SK-N-MC (cell line): ENCODE measurements around the gene R3HDM2.

Experiments
- DNase-seq: peaks from one replicate; pipeline ENCODE4 v3.0.0-alpha.2; 2011; ENCODE audit warnings: low read depth, low spot score
- H3K27ac ChIP-seq: fragments of 200-600 bp; sonication (generic); 2 replicates; pipeline ENCODE4 v1.5.1; 2016; ENCODE audit warnings: mixed run types
- H3K36me3 ChIP-seq: fragments of 200-600 bp; sonication (generic); 2 replicates; pipeline ENCODE4 v1.6.1; 2017; ENCODE audit warnings: antibody characterized with exemption, low read length, mixed read lengths; ENCODE audit not compliant: insufficient read depth
- H3K4me3 ChIP-seq: fragments of 200-600 bp; sonication (generic); 2 replicates; pipeline ENCODE4 v1.5.1; 2016
- H3K9ac ChIP-seq: fragments of 200-600 bp; sonication (generic); 2 replicates; pipeline ENCODE4 v1.8.0; 2017; ENCODE audit warnings: mixed run types, mixed read lengths; ENCODE audit not compliant: insufficient read length
- H3K9me3 ChIP-seq: fragments of 200-600 bp; sonication (generic); 2 replicates; pipeline ENCODE4 v1.6.1; 2017; ENCODE audit warnings: low read depth, mild to moderate bottlenecking, antibody characterized with exemption, low read length, moderate library complexity, mixed read lengths
- EZH2 ChIP-seq: fragments of 200-600 bp; sonication (generic); IDR thresholded peaks from one replicate; pipeline ENCODE4 v1.6.1; 2017; ENCODE audit warnings: antibody characterized with exemption
- FOXP2 ChIP-seq: optimal IDR thresholded peaks from 2 replicates; pipeline ENCODE3; 2011; ENCODE audit warnings: mild to moderate bottlenecking, moderate library complexity; ENCODE audit not compliant: insufficient read depth; ENCODE audit errors: extremely low read length, control extremely low read depth
- POLR2AphosphoS5 ChIP-seq: IDR thresholded peaks from 2 replicates; pipeline ENCODE4 v1.6.1; 2012; ENCODE audit warnings: mild to moderate bottlenecking, low read depth, low read length, borderline replicate concordance

R3HDM2 gene

DNA sequence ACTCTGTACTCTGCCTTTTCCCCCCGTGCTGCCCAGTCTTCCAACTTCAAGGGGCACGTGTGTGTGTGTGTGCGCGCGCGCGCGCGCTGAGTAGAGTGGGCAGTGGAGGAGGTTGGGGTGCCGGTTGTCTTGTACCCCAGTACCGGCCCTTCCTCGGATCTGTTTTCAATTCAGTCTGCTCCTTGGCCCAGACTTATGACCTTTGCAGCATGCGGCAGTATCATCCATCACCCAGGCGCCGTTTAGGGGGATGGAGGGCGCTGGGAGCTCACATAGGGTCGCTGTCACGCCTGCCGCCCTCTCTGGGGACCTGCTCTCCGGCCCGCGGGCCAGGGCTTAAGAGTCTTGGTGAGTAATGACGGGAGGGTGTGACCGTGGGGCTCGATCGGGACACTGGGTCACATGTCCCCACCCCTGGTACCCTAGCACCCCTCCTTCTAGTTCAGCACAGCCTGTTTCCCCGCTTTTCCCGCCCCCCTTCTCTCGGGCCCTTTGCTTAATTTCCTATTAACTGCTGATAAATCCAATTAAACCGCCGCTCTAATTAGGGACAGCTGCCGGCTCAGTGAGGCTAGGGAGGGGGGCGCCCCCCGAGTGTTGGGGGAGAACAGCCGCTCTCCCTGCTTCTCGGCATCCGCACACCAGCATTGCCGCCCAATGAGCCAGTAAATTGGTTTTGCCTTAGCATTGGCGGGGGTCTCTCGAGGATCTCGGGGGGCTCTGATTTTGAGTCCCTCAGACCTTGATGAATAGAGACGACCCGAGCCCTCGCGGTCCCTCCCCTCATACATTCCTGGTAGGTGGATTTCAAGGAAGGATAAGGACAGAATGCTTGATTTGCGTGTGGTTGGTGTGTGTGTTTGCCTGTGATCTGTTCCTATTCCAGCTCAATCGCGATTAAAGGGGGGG lies 189.2 kb downstream of the R3HDM2 start:
- Histone ChIP-seq H3K9me3 (no peaks in the 10 kb centered on the region), H3K9ac (no peak overlapping the region), H3K4me3 (peak overlapping the region; percentile 96), H3K36me3 (no peaks in the 10 kb centered on the region), H3K27ac (no peak overlapping the region)
- no peak for DNase-seq
- TF ChIP-seq FOXP2: no peak
- no peak for TF ChIP-seq EZH2
- TF ChIP-seq POLR2AphosphoS5: no peak

DNA sequence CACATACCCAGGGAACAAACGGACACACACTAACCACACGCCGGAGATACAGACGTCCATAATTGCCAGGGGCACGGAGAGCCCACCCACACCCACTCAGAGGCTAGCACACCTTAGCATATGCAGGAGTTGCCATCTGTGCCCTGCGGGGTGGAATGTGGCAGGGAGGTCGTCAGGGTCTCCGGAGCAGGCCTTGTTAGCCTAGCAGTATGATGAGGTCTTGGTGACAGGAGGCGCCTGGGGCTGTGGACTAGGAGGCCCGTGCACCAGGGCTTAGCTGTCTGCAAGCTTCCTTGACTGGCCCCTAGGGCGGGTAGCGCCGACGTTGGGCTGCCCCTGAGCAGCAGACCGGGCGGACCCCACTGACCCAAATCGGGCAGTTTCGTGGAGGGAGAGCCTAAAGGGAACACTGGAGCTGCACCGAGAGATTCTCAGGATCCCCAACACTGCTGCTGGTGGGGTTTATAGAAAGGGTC lies 189.9 kb downstream of the R3HDM2 start:
- no peaks in the 10 kb centered on the region for H3K9me3 ChIP-seq
- no peak for DNase-seq
- H3K9ac ChIP-seq: no peak overlapping the region
- no peaks in the 10 kb centered on the region for H3K36me3 ChIP-seq
- no peak overlapping the region for H3K27ac ChIP-seq
- TF ChIP-seq FOXP2: no peak
- TF ChIP-seq EZH2: no peak
- no peak for TF ChIP-seq POLR2AphosphoS5
- peak overlapping the region; percentile 84 for H3K4me3 ChIP-seq

DNA sequence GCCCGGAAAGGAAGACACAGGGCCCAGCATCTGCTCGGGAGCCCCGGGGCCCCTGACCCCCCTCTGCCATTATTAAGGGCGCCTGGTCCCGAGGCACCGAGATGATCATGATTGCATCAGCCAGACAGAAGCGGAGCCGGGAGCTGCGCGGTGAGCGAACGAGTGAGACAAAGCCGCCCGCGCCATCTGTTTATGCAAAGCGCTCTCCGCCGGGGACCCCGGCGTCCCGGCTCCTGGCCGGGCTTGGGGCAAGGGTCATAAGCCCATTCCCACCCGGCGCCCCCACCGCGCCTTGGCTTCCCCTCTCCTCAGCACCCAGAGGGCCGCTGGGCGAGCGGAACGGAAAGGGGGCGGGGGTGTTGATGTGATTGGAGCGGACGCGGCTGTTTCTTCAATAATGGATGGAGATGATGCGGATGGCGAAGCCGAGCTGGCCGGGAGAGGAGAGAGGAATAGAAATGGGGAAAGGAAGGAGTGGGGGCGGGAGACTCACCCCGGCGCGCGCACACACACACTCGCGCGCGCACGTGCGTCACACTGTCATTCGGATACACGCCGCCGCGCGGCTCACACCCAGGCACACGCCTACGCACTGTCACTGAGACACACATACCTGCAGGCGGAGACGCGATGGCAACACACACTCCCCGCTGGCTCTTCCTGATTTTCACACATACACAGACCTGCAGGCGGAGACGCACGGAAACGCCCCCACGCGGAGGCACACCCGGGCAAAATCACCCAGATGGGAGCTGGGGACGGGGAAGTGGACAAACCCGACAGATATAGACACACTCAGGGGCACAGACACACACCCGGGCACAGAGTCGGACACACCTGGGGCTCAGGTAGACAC lies 190.5 kb downstream of the R3HDM2 start:
- Histone ChIP-seq H3K9ac (peak overlapping the region; percentile 83), H3K4me3 (peak overlapping the region; percentile 84), H3K27ac (no peak overlapping the region), H3K9me3 (no peaks in the 10 kb centered on the region), H3K36me3 (no peaks in the 10 kb centered on the region)
- no peak for DNase-seq
- TF ChIP-seq POLR2AphosphoS5 (no peak), EZH2 (no peak), FOXP2 (no peak)

DNA sequence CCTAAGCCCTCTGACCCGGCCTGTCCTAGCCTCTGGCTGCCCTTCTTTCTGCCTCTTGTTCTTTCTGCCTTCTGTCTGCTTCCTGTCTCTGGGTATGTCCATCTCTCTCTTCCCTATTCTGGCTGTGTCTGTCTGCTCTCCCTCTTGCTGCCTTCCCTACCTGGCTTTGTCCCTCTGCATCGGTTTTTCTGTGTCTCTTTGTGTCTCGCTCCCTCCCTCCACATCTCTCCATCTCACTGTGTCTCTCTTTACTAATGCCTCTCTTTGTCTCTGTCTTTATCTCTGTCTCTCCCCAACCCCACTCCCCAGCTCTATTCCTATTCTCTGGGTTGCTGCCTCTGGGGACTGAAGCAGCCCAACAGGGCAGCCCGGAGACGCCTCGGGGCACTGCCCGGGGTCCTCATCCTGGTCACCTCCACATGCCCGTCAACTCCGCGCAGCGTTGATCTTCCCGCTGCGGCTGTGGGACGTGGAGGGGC lies 191.2 kb downstream of the R3HDM2 start:
- no peak for DNase-seq
- no peak overlapping the region for H3K27ac ChIP-seq
- peak overlapping the region; percentile 83 for H3K9ac ChIP-seq
- H3K9me3 ChIP-seq: no peaks in the 10 kb centered on the region
- peak overlapping the region; percentile 84 for H3K4me3 ChIP-seq
- TF ChIP-seq EZH2 (no peak), POLR2AphosphoS5 (no peak), FOXP2 (no peak)
- peaks cover 1% of the 10 kb centered on the region; the same call in 1 of the 2 replicates for H3K36me3 ChIP-seq

DNA sequence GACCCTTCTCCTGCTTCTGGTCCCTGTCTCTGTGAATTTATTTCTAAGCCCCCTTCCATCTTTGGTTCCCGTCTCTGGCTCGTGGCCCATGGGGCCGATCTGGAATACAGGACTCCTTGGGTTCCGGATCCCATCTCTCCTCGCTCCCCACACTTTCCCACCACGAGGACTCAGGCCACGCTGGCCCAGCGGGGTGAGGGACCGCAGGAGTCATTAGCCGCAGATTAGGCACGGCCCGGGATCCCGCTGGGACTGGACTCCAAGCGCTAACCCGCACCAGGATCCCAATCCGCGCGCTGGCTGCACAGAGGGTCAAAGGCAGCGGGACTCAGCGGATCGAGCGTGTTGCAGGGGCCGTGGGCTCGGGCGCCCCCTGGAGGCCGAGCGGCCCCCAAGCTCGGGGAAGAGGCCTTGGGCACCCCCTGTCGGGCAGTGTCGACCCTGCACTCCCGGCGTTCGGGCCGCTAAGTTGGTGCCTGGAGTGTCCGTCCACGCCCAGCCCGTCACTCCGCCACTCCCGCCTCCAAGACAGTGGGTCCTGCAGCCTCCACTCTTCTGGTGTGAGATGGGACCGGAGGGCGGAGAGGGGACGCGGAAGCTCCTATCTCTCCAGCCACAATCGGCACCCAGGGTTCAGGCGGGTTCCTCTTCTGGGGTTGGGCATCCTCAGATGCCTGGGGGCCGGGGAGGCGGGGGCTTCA lies 191.8 kb downstream of the R3HDM2 start:
- Histone ChIP-seq H3K9ac (peak overlapping the region; percentile 83), H3K27ac (no peak overlapping the region), H3K4me3 (peak overlapping the region; percentile 84), H3K36me3 (peaks cover 8% of the 10 kb centered on the region), H3K9me3 (no peaks in the 10 kb centered on the region)
- peak; percentile 14; the same call in 1 of the 2 replicates for TF ChIP-seq POLR2AphosphoS5
- no peak for TF ChIP-seq EZH2
- no peak for TF ChIP-seq FOXP2
- DNase-seq: no peak

DNA sequence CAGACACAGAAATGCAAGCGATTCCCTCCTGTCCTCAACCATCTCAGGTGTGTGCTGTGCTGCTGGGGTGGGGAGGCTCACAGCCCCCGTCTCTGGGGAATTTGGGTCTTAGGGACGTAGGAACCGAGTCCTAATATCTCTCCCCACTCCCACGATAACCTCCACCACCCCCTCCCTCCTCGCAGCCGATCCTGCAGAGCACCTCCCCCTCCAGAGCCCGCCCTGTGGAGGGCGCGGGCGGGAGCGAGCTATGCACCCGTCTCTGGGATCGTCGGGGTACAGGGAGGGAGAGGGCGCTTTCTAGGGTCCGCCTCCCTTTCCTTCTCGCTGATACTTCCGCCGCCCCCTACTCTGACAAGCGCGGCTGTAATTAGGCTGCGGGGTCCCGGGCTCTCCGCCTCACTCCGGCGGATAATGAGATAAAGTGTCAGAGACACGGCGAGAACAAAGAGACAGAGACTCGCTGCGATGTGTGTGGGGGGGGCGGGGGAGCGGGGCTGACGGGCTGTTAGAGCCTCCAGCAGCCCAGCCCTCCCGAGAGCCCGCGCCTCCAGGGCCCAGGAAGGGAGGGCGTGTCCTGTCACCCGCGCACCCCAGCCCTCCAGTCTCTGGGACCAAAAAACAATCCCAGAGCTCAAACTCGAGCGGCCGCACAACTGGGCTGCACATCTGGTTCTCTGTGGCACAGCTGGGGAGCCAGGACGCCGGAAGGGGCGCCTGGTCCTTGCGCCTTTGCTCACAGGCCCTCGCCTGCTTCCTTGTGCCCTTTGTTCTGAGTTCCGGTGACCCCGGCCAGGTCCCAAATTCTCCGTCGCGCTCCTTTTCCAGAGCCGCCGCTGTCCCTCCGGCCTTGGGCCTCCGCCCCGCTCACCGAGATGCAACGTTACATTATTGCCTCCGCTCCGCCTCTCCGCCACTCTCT lies 192.7 kb downstream of the R3HDM2 start:
- no peak; the same call in 1 of the 2 replicates for TF ChIP-seq POLR2AphosphoS5
- TF ChIP-seq EZH2: no peak
- TF ChIP-seq FOXP2: no peak
- H3K4me3 ChIP-seq: peak overlapping the region; percentile 84
- no peak for DNase-seq
- no peak overlapping the region for H3K27ac ChIP-seq
- no peaks in the 10 kb centered on the region for H3K9me3 ChIP-seq
- peak overlapping the region; percentile 46 for H3K9ac ChIP-seq
- peaks cover 16% of the 10 kb centered on the region for H3K36me3 ChIP-seq

DNA sequence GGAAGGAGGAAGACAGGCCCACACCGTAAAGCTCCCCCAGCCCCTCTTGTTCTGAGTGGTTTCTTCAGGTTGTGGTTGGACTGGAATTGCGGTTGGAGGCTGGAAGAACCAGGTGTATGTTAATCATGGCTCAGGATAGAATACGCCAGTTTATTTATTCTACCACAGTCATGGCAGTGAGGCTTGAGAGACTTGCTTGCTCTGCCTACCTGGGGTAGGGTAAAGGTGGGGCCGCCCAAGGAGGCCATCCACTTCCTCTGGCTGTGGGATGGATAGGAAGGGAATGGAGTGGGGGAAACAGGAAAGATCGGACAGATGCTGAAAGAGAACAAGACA lies 193.3 kb downstream of the R3HDM2 start:
- Histone ChIP-seq H3K36me3 (peaks cover 22% of the 10 kb centered on the region), H3K27ac (no peak overlapping the region), H3K9ac (no peak overlapping the region), H3K4me3 (peak overlapping the region; percentile 84), H3K9me3 (no peaks in the 10 kb centered on the region)
- no peak for DNase-seq
- TF ChIP-seq EZH2: no peak
- no peak for TF ChIP-seq POLR2AphosphoS5
- TF ChIP-seq FOXP2: no peak
